DMS 273 (cell line): ENCODE measurements around the gene IFNG.

Source experiments
- DNase-seq: peaks from one replicate; lab custom pipeline; 2025; ENCODE audit not compliant: unreplicated experiment; lab: John Stamatoyannopoulos, UW

Gene IFNG

DNA sequence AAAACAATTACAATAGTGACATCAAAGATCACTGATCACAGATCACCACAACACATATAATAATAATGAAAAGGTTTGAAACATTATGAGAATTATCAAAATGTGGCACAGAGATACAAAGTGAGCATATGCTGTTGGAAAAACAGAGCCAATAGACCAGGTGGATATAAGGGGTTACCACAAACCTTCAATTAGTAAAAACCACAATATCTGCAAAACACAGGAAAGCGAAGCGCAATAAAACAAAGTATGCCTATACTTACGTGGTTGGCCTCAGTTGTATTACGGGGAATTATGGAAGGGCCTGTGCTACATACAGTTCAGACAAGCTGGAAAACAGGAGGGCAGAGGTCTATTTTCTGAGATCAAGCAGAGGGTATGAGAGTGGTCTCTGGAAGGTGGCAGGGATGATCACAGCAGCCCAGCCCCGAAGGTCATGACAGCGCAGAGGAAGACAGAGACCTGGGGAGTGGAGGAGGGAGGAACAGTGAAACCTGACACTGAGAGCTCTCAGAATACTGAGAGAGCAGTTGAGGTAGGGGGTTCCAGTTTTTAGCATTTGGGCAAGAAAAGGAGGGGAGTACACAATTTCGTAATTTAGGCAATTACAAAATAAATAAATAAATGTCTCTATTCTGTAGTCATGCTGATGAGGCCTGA, 41.3 kb downstream of the IFNG start:
- no peak for DNase-seq

DNA sequence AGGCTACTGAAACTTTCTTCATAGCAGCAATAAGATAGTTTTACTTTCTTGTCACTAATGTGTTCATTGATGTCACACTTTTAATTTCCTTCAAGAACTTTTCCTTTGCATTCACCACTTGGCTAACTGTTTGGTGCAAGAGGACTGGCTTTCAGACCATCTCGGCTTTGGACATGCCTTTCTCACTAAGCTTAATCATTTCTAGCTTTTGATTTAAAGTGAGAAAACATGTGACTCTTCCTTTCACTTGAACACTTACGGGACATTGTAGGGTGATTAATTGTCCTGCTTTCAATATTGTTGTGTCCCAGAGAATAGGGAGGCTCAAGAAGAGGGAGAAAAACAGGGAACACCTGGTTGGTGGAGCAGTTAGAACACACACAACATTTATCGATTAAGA, 41.9 kb downstream of the IFNG start:
- DNase-seq: no peak

DNA sequence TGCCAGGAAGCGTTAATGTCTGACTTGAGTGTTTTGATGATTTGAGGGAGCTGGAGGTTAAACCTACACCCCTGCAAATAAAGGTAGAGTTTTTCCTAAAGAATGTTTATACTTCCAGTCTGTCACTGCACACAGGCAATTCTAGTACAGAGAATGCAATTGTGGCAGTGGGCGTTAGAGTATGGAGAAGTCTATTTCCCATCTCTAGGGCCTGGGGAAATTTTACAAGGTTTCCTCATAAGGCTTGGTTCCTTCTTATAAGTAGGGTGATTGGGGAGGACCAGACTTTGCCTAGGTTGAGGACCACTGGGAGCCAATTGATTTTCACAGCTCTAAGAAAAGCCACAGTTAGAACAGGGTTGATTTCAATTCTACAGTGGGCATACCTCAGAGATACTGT, 44.3 kb downstream of the IFNG start:
- no peak for DNase-seq

DNA sequence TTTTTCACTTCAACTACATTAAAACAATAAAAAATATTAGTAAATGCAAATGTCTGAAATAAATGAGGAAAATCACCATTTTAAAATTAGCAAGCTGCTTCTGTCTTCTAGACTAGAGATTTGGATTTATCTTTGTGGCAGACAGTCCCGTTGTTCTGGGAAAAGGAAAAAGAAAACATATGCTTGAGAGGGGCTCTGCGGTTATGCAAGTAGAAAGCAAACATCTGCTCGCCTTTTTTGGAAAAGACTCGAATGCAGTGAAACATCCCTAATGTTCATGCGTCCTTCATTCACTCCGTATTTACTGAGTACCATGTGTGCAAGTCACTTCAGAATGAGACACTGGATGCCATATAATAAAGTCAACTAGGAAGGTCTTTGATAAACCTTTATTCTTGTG, 44.9 kb downstream of the IFNG start:
- DNase-seq: peak; percentile 54

DNA sequence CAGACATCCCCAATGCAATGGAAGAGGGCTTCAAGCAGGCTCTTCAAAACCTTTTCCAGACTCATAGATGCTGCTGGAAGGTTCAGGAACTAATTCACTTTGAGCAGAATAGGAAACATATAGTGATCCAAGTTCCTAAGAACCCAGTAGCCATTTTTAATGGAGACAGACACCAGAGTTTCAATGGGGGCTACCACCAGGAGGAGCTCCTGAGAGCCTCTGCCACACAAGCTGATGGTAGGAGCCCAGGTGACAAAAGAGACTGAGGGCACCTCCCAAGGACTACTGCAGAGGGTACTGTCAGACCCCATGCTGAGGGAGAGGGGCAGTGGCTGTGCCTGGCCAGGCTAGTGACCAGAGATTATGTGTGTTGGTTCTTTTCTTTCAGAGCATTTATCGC, 45.9 kb downstream of the IFNG start:
- peak; percentile 41 for DNase-seq

DNA sequence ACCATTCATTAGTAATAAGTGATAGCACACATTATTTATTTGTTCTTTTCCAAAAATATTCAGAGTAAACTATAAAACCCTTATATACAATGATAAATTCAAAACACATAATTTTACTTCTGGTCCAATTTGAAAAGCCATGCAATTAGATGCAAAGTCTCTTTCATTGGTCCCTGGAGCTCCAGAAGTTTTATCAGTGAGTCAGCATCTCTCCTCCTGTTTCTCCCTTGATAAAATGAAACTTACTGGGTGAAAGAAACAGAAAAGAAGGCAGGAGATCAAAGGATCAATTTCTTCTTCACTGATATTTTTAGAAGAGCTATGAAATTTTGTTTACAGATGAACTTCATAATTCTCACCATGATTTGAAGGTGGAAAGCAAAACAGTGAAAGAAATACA, 47.5 kb downstream of the IFNG start:
- DNase-seq: no peak

DNA sequence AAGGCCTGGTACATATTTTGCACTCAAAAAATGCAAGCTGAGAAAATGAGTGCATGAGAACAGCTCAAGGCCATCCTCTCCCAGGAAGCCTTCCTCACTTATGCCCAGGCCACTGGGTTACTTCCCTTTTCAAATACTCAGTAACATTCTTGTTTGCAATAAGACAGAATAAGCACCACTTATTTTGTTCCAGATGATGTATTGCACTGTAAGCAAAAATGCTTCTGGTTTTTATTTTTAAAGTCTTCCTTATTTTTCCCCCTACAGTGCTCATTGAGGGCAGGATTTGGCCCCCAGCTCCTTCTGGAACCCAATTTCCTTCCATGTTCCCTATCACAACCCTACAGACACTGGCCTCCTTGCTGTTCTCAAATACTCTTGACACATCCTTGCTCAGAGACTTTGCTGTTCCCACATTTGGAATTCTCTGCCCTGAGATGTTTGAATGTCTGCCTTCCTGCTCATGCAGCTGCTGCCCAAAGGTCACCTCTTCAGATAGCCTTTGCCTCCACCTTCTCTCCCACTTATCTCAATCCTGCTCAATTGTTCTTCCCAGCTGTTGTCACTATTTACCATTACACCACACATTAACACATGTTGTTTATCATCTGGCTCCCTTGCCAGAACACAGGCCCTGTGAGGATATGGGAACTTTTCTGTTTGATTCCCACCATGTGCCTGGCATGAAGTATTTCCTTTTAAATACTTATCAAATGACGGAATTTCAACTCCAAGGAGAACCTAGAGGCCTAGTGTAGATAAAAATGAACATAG, 49.9 kb downstream of the IFNG start:
- no peak for DNase-seq

DNA sequence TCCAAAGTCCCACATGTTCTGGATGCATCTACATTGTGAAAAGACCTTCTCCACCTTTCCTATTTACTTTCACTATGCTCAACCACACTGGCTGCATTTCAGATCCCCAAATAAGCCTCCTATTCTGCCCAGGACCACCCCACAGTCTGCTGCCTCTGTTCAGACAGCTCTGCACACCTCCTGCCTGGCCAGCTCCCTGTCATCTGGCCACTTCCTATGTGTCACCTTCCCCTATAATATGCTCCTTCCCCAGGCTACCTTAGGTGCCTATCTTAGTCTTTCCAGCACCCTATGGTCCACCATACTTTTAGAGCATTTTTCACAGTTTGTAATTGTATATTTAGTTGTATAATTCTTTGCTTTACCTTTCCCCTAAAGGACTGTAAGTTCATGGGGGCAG, 50.5 kb downstream of the IFNG start:
- DNase-seq: no peak

DNA sequence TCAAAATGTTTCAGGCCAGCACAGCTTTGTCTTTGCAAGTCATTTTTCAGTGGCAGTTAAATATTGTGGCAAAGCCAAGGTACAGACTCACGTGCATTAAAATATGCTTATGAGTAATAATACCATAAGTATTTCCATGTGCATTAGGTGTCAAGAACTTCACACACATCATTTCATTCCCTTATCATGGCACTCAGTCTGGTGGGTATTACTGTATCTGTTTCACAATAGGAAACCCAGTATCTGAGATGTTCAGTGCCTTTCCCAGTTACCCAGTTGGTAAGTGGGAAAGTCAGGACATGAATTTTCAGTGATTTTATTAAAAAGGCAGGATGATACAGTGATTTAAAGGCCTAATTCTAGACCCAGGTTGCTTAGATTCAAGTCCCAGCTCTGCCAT, 52.9 kb downstream of the IFNG start:
- no peak for DNase-seq

DNA sequence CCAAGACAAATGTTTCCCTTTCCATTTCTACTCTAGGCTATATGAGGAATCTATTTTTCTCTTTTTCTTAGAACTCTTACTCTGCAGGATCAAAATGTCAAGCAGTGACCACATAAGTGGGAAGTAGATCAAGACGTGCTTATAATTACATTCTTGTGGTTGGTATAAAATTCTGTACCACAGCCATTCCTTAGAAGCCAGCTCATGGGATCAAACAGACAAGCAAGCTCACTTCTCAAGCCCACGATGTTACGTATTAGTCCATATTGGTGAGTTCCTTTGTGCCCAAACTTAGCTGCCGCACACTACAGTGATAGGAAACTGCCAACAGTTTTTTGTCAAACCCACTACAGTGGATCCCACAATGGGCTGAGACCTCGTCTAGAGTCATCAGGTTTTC, 53.4 kb downstream of the IFNG start:
- DNase-seq: no peak
